Right lobe of liver (tissue), 4 donors: ENCODE measurements around the gene CPA2.

ENCODE experiments used
- CTCF ChIP-seq, 4 donors: fragments of 200-600 bp in 3 of 4; fragments of 450-650 bp in 1 of 4; IDR thresholded peaks; one replicate each; pipeline versions ENCODE4 v1.5.1 to v1.8.0; 2016 to 2022; ENCODE audit warnings: antibody characterized with exemption in 4 of 4, mild to moderate bottlenecking in 2 of 4
- POLR2A ChIP-seq: fragments of 450-650 bp; IDR thresholded peaks from one replicate; pipeline ENCODE4 v1.6.1; 2017; ENCODE audit warnings: antibody characterized with exemption, mild to moderate bottlenecking
- donor health status: DM: no; HTN: no; CAD: no.
- donor health status: DM: no; HTN: no; CAD: no.
- donor health status: DM: no; HTN: yes; CAD: no.

- TF ChIP-seq CTCF (IDR thresholded peaks at IDR 0.05), result no peak
- TF ChIP-seq POLR2A, result no peak
These were observed 3.5 kb upstream of the CPA2 start for GRCh38 chr7:130263130-130263529.
